ENCODE measurements around the gene USP3.

DNA sequence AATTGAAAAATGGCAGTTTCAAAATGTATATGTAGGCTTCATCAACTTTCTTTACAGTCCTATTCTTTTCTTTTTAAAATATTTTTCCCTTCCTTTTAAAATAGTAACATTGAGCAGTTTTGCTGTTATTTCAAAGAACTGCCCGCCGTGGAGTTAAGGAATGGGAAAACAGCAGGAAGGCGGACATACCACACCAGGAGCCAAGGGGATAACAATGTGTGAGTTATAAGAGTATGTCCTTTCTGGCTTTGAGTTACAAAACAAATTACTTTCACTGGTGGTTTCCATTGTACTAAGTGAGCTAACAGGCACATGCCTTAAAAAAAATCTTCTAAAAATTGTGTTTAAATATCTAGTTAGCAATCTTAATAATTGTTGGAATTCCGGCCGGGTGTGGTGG is 55.4 kb downstream of the USP3 start:
- TF ChIP-seq, protein P1, sequence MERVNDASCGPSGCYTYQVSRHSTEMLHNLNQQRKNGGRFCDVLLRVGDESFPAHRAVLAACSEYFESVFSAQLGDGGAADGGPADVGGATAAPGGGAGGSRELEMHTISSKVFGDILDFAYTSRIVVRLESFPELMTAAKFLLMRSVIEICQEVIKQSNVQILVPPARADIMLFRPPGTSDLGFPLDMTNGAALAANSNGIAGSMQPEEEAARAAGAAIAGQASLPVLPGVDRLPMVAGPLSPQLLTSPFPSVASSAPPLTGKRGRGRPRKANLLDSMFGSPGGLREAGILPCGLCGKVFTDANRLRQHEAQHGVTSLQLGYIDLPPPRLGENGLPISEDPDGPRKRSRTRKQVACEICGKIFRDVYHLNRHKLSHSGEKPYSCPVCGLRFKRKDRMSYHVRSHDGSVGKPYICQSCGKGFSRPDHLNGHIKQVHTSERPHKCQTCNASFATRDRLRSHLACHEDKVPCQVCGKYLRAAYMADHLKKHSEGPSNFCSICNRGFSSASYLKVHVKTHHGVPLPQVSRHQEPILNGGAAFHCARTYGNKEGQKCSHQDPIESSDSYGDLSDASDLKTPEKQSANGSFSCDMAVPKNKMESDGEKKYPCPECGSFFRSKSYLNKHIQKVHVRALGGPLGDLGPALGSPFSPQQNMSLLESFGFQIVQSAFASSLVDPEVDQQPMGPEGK (CRISPR knock-in tag; IDR thresholded peaks at IDR 0.05; ENCODE audit: borderline replicate concordance), result no peak
- TF ChIP-seq, protein P2, sequence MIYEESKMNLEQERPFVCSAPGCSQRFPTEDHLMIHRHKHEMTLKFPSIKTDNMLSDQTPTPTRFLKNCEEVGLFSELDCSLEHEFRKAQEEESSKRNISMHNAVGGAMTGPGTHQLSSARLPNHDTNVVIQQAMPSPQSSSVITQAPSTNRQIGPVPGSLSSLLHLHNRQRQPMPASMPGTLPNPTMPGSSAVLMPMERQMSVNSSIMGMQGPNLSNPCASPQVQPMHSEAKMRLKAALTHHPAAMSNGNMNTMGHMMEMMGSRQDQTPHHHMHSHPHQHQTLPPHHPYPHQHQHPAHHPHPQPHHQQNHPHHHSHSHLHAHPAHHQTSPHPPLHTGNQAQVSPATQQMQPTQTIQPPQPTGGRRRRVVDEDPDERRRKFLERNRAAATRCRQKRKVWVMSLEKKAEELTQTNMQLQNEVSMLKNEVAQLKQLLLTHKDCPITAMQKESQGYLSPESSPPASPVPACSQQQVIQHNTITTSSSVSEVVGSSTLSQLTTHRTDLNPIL (CRISPR knock-in tag; IDR thresholded peaks at IDR 0.05; ENCODE audit: low read depth), result no peak

All from SK-N-SH treated with all-trans-retinoic acid at 6 μM for 48 hours (cell line).